Stimulated activated CD8-positive, alpha-beta memory T cell treated with anti-CD3 and anti-CD28 coated beads, Interleukin-7, amount 100 ng/mL, for 4 hours (primary cell): ENCODE measurements around the gene GGA3.
A peak's percentile ranks its signal among the peaks of the same experiment; 100 is the strongest.
"Not testable (repeated sequence)": the region's sequence is repeated elsewhere in the genome, so short reads cannot be mapped to it uniquely, and the experiment has no call there.

ENCODE experiments used
- DNase-seq, 2 donors: peaks; one replicate each; pipeline ENCODE4 v3.0.0-alpha.2; 2020; ENCODE audit warnings: low read depth in 2 of 2

Gene GGA3

DNA sequence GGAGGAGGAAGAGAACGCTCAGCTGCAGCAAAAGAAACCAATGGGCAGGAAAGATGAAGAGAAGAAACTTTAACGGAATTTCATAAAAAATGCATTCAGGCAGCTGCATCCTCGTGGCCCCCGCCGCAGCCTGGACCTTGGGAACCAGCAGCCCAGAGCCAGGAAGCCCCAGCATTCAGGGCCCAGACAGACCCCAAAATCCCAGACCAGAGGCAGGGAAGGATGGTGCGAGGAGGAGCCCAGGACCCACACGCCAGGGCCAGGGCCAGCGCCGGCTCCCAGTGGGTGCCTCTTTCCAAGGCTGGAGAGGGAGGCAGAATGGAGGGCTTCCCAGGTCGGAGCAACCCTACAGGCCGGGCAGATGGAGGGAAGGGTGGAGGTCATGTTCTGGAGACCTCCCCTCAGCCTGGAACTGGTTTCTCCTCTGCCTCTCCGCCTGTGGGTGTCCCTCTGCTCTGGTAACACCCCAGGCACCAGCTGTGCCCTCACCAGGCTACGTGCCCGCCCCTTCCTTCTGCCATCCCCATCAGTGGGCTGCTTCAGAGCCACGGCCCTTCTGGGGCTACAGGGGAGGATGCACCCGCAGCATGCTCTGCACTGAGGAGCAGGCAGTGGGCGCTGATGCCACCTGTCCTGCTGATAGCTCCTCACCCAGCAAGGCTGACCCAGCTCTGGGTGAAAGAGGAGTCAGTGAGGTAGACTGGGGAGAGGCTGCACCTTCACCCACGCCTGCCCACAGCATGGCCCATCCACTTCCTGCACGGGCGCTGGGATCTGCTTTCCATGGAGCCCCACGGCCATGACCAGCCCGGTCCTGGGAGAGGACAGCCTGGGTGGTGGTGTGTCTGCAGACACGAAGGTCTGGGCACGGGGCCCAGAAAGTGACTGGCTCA is 10.8 kb upstream of the GGA3 start:
- no peak for DNase-seq

DNA sequence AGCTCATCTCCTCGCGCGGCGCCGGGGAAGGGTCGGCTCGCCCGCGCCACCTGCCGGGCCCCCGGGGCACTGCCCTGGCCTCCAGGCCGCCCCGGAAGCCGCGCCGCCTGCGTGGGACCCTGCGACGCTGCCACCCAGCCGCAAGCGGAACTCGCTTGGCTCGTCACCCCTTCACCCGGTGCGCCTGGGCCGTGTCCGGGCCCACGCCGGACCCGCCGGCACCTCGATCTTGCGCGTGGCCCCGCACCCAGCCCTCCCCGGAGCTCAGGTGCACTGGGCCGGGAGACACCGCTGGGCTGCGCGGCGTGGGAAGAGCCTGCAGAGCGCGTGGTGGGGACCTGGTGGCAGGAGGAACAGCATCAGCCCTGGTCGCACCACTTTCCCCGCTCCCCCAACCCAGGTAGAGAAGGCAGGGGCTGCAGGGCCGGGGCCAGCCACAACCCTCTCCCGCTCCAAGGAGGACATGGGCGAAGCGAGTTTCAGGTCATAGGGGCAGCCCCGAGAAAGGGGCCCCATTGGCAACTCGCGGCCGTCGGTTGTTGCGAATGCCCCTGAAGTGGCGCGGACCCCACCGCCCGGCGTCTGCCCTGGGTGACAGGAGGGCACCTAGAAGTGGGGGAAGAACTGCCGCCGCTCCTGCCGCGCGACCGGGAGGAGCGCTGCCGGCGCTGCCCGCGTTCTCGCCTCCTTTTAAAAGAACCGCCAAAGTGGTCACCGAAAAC is 10.0 kb upstream of the GGA3 start:
- peak; percentile 66 to 85 for DNase-seq

DNA sequence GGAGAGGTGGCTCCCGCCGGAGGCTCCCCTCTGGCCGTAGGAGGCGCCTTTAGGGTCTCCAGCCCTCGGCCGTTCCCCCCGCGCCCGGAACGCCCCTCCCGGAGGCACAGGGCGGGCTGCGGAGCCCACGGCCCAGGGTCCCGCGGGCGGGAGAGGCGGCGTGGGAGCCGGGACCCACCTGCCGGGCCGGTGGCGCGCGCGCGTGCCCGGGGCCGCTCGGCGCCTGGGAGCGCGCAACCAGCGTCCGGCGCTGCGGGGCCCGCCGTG is 9.5 kb upstream of the GGA3 start, which contains the start of gene MIF4GD:
MIF4GD (minus strand) TSS at position 266 of the 267 bp plus-strand sequence. CDS start 1,036 bp downstream, outside the sequence.
- no peak for DNase-seq

DNA sequence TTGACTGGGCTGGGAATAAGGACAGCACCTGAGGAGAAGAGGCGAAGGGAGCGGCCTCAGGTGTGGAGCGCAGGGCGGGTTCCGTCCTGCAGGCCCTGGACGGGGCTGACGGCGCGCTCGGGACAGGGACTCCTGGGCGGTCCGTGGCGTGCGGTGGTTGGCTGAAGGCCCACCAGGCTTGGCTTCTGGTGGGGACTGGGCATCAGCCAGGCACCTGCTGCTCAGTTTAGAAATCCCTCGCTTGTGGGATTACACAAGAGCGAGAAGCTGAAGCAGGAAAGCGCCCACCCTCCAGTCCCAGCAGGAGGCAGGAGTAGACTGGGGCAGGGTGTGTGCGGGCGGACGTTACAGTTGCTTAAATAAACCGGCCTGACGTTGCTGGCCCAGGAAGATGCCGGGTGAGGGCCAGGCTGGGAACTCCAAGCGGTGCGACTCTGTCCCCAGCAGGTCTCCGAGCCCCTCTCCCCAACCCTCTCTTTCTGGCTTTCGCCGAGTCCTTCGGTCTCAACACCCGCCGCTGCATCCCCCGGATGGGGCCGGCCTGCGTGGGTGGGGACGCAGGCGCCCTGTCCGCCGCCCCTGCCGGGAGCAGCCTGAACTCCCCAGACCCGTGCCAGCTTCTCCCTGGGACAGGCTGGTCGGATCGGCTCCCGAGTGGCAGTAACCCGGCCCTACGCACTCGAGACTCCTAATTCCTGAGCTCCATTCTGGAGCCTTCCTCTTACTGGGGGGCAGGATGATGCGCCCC is 9.0 kb upstream of the GGA3 start:
- peak; percentile 12 to 42 for DNase-seq

DNA sequence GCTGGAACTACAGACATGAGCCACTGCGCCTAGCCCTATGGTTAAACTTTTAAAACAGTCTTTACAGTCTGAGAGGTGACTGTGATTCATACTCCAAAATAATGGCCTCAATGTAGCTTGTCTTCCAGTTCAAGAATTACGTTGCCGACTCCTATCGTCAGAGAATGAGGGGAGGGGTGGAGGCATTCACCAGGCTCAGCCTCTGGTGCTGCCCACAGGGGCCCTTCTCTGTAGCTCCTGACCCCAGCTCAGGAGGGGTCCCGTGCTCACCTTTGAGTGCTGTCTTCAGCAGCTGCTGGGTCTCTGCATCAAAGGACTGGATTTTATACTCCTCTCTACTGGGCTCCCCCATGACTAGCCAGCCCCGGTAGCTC is 8.4 kb upstream of the GGA3 start:
- DNase-seq = no peak

DNA sequence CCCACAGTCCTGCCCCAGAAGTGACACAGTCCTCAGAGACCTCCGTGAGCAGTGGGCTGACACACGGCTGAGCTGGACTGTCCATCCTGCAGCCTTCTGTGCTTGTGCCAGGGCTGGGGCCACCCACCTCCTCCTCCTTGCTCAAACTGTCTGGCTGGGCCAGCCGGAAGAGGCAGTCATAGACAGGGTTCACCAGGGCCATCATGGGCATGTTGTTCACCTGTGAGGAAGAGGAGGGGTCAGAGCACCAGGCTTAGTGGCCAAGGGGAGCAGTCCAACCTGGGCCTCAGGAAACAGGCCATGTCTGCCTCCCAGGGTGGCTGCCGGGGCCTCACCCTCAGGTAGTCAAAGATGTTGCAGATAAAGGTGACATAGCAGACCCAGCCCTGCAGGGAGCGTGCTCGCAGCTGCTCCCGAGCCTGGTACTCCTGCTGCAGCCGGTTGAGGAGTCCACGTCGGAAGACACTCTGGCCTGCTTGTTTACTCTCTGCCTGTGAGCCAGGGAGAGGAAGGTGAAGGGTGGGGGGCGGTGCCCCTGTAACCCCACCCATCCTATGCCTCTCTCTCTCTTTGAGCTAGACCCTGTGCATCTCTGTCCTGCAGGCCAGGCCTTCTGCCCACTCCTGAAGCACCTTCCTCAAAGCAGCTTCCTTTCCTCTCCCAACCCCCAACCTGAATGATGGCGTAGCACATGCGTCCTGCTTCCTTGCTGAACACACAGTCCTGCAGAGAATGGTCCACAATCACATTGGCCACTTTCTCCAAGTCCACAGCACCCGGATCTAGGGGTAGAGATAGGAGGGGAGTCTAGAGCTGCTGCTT is 6.2 kb upstream of the GGA3 start:
- DNase-seq = no peak

DNA sequence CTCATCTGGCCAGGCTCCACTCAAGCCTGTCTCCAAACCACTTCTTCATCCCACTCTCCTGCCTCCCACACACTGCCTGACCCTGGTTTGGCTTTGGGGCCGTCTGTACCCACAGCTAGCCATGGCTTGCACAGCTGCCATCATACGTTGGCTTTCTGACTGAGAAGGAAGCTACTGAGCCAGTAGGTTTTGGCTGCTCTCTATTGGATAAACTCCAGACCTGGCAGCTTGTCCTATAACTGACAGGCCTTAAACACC is 5.7 kb upstream of the GGA3 start:
- no peak for DNase-seq

DNA sequence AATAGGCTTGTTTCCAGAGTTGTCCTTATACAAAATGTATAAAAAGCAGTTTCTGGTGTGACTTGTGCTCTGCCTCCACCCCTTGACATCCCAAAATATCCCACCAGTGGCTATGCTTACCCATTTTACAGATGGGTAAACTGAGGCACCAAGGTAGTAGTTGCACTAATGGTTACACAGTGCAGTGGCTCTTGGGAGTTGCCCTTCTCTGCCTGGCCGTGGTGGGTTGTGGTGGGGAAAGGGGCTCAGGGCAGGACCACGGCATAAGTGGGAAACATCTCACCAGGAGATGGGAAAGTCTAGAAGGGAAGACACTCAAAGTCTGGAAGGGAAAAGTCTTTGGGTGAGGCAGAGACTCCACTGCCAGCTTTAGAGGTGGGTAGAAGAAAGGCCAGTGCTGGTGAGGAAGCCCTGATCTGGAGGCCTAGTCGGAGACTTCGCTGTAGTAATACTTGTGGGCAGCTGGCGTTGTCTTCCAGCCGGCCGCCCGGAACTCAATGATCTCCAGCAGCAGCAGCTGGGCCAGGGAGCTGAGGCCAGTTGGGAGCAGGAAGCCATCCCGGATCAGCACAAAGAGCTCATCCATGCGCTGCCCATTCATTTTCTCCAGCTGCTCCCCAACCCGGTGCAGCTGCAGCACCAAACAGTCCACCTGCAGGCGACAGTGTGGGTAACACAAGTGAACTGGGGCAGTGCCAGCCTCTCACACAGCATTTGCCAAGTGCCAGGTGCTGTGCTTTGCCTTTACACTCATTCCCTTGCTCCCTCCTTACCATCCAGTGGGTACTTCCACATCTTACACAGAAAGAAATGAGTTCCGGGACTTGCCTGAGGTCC is 5.1 kb upstream of the GGA3 start:
- no peak for DNase-seq

DNA sequence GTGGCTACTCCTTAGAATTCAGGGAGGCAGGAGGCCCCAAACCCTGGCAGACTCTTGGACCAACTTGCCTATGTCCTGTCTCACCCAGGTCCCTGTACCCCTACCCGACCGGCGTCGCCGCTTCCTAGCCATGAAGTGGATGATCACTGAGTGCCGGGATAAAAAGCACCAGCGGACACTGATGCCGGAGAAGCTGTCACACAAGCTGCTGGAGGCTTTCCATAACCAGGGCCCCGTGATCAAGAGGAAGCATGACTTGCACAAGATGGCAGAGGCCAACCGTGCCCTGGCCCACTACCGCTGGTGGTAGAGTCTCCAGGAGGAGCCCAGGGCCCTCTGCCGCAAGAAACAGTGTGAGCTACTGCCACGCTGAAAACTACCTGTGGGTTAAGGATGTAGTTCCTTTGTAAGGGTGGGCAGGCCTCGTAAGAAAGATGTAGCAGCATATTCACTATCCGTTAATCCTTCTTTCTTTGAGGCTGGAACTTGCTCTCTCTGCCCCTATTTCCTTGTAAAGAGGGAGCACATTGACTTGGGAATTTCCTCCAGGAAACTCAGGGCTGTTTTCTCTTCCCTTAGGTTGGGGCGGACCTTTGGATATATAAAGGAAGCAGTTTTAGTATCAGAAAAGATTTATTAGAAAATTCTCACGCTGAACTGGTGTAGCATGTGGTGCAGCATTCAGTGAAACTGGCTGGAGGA is 4.4 kb upstream of the GGA3 start:
- no peak for DNase-seq

DNA sequence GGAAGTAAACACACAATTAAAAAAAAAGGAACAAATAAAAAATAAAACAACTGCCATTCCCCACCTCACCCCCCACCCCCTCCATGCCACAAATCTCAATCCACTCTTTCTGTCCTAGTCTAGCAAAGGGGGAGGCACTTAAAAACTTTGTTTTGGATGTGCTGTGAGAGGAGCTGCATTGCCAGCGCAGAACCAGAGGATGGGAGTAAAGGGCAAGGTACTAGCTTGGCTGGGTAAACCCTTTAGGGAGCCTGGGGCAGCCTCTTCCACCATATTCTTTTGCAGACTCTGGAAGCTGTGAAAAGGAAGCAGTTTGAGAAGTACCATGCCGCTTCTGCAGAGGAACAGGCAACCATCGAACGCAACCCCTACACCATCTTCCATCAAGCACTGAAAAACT is 1.6 kb upstream of the GGA3 start:
- no peak for DNase-seq

DNA sequence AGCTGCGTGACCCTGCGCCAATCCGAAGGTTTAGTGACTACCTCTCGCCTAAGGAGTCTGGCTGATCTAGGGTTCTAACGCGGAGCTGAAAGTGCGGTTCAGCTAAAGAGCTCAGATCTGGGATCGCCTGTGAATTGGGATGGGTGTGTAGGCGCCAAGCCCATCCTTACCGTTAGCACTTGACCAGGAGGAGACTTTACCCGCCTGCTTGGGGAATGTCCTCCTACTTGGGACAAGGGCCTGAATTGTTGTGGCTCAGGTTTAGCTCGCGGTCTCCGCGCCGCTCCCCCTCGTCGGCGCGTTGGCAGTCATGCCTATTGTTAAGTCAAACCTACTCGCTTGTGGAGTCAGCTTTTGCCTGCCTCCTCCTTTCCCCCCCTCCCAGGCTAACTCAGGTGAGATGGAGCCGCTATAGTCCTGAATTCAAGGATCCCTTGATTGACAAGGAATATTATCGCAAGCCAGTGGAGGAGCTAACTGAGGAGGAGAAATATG is 753 bp upstream of the GGA3 start:
- no peak for DNase-seq

DNA sequence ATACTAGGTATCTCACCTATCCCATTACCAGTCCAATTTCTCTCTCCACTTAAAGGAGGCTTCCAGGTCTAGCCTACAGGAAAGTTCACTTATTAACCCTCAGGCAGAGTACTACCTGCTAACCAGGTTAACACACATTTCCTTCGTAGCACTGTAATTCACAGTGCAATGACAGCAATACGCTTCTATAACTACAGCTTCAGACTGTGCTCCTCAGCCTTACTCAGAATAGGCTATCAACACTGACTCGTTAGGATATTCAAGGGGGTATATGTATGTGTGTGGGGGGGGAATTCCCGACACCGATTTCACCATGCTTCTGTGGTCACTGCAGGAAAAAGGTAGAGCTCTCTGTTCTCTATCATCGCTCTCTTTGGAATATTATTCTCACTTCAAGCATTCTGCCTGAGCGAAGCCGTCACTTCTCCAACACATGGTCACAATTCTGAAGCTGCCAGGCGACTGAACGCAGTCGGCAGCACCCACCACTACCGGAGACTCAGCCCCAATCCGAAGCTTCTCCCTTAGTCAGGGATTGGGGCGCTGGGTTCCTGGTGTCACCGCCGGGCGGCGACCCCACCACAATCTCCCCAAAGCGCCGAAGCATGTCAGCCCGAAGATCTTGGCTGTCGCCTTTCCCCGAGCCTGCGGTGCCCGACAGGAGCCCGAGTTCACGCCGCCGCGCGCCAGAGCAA is 618 bp downstream of the GGA3 start:
- peak; percentile 35 to 54 for DNase-seq

DNA sequence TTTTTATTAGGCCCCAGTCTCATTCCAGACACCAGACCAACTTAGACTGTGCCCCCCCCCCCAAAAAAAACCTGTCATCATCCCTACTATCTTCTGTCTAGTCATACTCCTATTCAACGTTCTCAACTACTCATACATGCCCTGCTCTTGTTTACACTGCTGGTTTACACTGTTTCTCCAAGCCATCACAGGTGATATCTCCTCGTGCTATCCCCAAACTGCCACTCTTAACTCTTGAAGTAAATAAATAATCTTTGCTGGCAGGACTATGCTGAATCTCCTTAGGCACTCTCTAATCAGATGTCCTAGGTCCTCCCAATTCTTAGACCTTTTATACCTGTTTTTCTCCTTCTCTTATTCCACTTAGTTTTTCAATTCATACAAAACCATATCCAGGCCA is 4.2 kb downstream of the GGA3 start:
- DNase-seq = not testable (repeated sequence)

DNA sequence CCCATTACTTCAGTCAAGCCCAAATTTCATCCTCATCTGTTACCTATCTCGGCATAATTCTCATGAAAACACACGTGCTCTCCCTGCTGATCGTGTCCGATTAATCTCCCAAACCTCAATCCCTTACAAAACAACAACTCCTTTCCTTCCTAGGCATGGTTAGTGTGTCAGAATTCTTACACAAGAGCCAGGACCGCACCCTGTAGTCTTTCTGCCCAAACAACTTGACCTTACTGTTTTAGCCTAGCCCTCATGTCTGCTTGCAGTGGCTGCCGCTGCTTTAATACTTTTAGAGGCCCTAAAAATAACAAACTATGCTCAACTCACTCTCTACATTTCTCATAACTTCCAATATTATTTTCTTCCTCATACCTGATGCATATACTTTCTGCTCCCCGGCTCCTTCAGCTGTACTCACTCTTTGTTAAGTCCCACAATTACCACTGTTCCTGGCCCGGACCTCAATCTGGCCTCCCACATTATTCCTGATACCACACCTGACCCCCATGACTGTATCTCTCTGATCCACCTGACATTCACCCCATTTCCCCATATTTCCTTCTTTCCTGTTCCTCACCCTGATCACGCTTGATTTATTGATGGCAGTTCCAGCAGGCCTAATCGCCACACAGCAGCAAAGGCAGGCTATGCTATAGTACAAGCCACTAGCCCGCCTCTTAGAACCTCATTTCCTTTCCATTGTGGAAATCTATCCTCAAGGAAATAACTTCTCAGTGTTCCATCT is 5.3 kb downstream of the GGA3 start:
- DNase-seq = not testable (repeated sequence)

DNA sequence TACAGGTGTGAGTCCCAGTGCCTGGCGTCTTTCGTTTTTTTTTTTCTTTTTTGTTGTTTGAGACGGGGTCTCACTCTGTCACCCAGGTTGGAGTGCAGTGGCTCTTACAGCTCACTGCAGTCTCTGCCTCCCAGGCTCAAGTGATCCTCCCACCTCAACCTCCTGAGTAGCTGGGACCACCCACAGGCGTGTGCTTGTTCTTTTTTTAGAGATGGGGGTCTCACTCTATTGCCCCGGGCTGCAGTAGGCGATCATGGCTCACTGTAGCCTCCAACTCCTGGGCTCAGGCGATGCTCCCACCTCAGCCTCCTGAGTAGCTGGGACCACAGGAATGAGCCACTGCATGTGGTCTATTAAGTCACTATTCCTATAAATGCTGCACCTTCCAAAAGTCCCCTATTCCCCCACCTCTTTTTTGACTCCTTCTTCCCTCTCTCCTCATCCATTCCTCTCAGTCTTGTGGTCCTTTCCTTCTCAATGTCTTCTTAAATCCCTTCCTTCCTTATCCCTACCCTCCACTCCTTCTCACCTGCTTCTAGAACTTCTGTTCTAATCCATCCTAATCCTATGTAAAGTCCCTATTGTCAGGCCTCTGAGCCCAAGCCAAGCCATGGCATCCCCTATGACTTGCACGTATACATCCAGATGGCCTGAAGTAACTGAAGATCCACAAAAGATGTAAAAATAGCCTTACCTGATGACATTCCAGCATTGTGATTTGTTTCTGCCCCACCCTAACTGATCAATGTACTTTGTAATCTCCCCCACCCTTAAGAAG is 9.2 kb downstream of the GGA3 start:
- DNase-seq = no peak

DNA sequence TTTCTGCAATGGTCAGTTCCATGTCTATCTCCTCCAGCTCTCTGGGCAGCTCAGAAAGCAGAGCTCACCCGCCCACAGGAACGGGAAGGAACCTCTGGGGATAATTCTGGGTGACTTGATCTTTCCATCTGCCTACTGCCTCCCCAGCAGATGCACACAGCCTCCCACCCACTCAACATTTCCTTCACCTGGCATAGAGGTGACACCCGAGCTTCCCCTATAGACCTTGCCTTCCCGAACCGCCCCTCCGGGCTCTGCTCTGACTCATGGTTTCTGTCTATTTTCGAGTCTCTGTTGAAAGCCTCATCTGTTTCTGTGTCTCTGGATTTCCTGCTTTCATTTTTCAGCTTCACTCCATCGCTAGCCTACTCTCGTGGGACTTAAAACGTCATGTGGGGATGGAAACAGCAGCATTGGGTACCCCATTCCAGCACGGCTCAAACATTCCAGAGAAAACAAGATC is 11.4 kb downstream of the GGA3 start:
- peak; percentile 80 to 89 for DNase-seq

DNA sequence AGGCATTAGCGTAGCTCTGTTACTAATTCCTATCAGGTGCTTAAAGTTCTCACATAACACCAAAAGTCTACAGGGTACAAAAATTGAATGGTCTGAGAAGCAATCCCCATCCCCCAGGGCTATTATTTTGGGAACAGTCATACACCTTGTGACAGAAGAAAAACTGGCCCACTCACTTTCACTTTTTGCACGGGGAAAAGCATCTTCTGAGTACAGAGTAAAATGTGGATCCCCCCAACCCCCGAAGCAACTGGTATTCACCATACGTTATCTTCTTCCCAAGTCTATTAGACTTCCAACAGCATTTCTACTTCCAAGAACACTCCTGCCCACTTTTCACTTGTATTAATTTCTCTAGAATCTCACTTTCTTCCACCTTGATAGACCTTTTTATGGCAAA is 11.8 kb downstream of the GGA3 start:
- no peak for DNase-seq

DNA sequence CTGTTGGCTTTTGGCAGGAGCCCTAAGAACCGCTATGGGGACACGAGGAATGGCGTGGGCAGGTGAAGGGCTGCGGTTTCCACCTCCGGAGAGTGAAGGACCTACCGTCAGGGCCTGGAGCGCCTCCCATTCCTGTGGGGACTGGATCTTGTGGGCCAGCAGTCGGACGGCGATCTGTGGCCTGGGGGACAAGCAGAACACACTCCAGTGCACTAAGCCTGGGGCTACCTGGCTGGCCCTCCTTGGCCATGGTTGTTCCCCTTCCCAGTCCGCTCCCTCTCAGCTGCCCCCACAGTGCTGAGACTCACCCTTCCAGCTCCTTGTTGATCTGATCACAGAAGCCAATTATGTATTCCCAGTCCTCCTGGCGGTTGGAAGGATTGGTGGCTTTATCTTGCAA is 15.0 kb downstream of the GGA3 start:
- DNase-seq = no peak
